ENCODE results near the gene POLE2. TPM values are rescaled to one million over a fixed set of nuclear protein-coding genes. Genes with fewer than 3 reads are reported as not detected.

Gene POLE2
- total RNA-seq, 1 experiment from 2014 or later, result 38.6 TPM

- no peaks in the 10 kb centered on the region for H4K20me1 ChIP-seq (ENCODE audit: low read length)
- no peak overlapping the region for H3K27ac ChIP-seq (ENCODE audit: low read length)
- no peak overlapping the region for H3K9ac ChIP-seq (ENCODE audit: low read length)
- no peaks in the 10 kb centered on the region for H3K9me2 ChIP-seq (replicated peaks; ENCODE audit: low read length)
- ChIA-PET CTCF (no interaction called here), POLR2A (ENCODE audit: unreplicated experiment) (no interaction called here)
- DNase-seq (no peak), ATAC-seq (no peak)
- H3K4me1 ChIP-seq (ENCODE audit: insufficient read depth, low read length), result peaks cover 17% of the 10 kb centered on the region
- intact Hi-C loops (cut with micrococcal nuclease), result no loop called here
- no peaks in the 10 kb centered on the region for H3K27me3 ChIP-seq (ENCODE audit: low read length)
- H3K36me3 ChIP-seq (ENCODE audit: low read depth, low read length), result peaks cover 25% of the 10 kb centered on the region
- no peaks in the 10 kb centered on the region for H3K79me2 ChIP-seq (ENCODE audit: low read length)
- H2AFZ ChIP-seq (ENCODE audit: low read length), result no peak overlapping the region
- no peak overlapping the region for H3K4me2 ChIP-seq (ENCODE audit: low read length)
- no peaks in the 10 kb centered on the region for H3F3A ChIP-seq (ENCODE audit: low read length, unreplicated experiment)
- H3K4me3 ChIP-seq (ENCODE audit: low read length), result no peak overlapping the region
- TF ChIP-seq EZH2 (IDR thresholded peaks at IDR 0.05; ENCODE audit: low read length, unreplicated experiment), result no peak
- no peak for TF ChIP-seq CTCF (conservative IDR thresholded peaks at IDR 0.05; ENCODE audit: low read depth, low read length)
- no peak for TF ChIP-seq EZH2phosphoT487 (IDR thresholded peaks at IDR 0.05; ENCODE audit: borderline replicate concordance, low read length)
- no peaks in the 10 kb centered on the region for H3K9me3 ChIP-seq (ENCODE audit: low read length)
- no TSS peak for BruUV-seq (replicated peaks)
Measured at GRCh38 chr14:49653508-49653907, 34.5 kb downstream of the POLE2 start.

GRCh38 chr14:49642163-49642562 lies 45.9 kb downstream of the POLE2 start:
- ATAC-seq (no peak), DNase-seq (no peak)
- ChIA-PET POLR2A (ENCODE audit: unreplicated experiment) (interaction anchor here (0.6 to 0.7 kb wide), 2 partner anchors 12 to 68 kb away, joined by 3 to 5 read pairs; no protein-coding TSS in a partner anchor), CTCF (no interaction called here)
- H3K9me2 ChIP-seq (replicated peaks; ENCODE audit: low read length), result no peaks in the 10 kb centered on the region
- intact Hi-C loops (cut with micrococcal nuclease), result no loop called here
- no peak overlapping the region for H3K4me3 ChIP-seq (ENCODE audit: low read length)
- no peak overlapping the region for H3K9ac ChIP-seq (ENCODE audit: low read length)
- no peaks in the 10 kb centered on the region for H3K9me3 ChIP-seq (ENCODE audit: low read length)
- H3K79me2 ChIP-seq (ENCODE audit: low read length), result peaks cover 56% of the 10 kb centered on the region
- H3F3A ChIP-seq (ENCODE audit: low read length, unreplicated experiment), result no peaks in the 10 kb centered on the region
- no TSS peak for BruUV-seq (replicated peaks)
- peaks cover 18% of the 10 kb centered on the region; the same call in 1 of the 2 replicates for H3K4me1 ChIP-seq (ENCODE audit: insufficient read depth, low read length)
- TF ChIP-seq EZH2 (IDR thresholded peaks at IDR 0.05; ENCODE audit: low read length, unreplicated experiment), result no peak
- no peaks in the 10 kb centered on the region for H3K27me3 ChIP-seq (ENCODE audit: low read length)
- H4K20me1 ChIP-seq (ENCODE audit: low read length), result no peaks in the 10 kb centered on the region
- H2AFZ ChIP-seq (ENCODE audit: low read length), result peak overlapping the region; percentile 10; the same call in 1 of the 2 replicates
- peak overlapping the region; percentile 6; the same call in 1 of the 2 replicates for H3K27ac ChIP-seq (ENCODE audit: low read length)
- H3K4me2 ChIP-seq (ENCODE audit: low read length), result no peak overlapping the region
- peaks cover 26% of the 10 kb centered on the region for H3K36me3 ChIP-seq (ENCODE audit: low read depth, low read length)

- BruUV-seq (replicated peaks), result no TSS peak
- no peak for TF ChIP-seq EZH2phosphoT487 (IDR thresholded peaks at IDR 0.05; ENCODE audit: borderline replicate concordance, low read length)
- no peak for TF ChIP-seq CTCF (conservative IDR thresholded peaks at IDR 0.05; ENCODE audit: low read depth, low read length)
- TF ChIP-seq EZH2 (IDR thresholded peaks at IDR 0.05; ENCODE audit: low read length, unreplicated experiment), result no peak
- ATAC-seq (peak; percentile 91), DNase-seq (peak; percentile 46)
- Histone ChIP-seq H3K4me2 (ENCODE audit: low read length) (peak overlapping the region; percentile 12; the same call in 1 of the 2 replicates), H3K4me3 (ENCODE audit: low read length) (no peak overlapping the region), H3K4me1 (ENCODE audit: insufficient read depth, low read length) (peaks cover 21% of the 10 kb centered on the region; the same call in 1 of the 2 replicates), H3K79me2 (ENCODE audit: low read length) (peaks cover 60% of the 10 kb centered on the region), H2AFZ (ENCODE audit: low read length) (peak overlapping the region; percentile 10), H3F3A (ENCODE audit: low read length, unreplicated experiment) (no peaks in the 10 kb centered on the region), H3K27me3 (ENCODE audit: low read length) (no peaks in the 10 kb centered on the region), H3K36me3 (ENCODE audit: low read depth, low read length) (peaks cover 25% of the 10 kb centered on the region), H3K9me3 (ENCODE audit: low read length) (no peaks in the 10 kb centered on the region), H3K9ac (ENCODE audit: low read length) (no peak overlapping the region), H3K9me2 (replicated peaks; ENCODE audit: low read length) (no peaks in the 10 kb centered on the region), H4K20me1 (ENCODE audit: low read length) (0 out of 2 replicates have a peak, but pooled peaks cover 2% of the 10 kb centered on the region), H3K27ac (ENCODE audit: low read length) (peak overlapping the region; percentile 17; the same call in 1 of the 2 replicates)
- ChIA-PET POLR2A (ENCODE audit: unreplicated experiment) (interaction anchor here (0.6 to 0.7 kb wide), 2 partner anchors 12 to 68 kb away, joined by 3 to 5 read pairs; no protein-coding TSS in a partner anchor), CTCF (interaction anchor here (0.5 kb wide), 1 partner anchor 131 kb away, joined by 3 read pairs; no protein-coding TSS in a partner anchor)
- intact Hi-C loops (cut with micrococcal nuclease), result loop anchor here (2.0 kb wide), 1 partner anchor 19 kb away; no protein-coding TSS in a partner anchor
Measured at GRCh38 chr14:49641697-49642129, 46.3 kb downstream of the POLE2 start.

Data from PC-3 (cell line).